GM18526 (cell line): ENCODE data around the gene LRRK2.

Experiments
- POLR2A ChIP-seq: IDR thresholded peaks from 3 replicates; pipeline ENCODE4 v1.6.1; 2011; ENCODE audit not compliant: insufficient read length; ENCODE audit errors: extremely low read depth

Gene LRRK2

DNA sequence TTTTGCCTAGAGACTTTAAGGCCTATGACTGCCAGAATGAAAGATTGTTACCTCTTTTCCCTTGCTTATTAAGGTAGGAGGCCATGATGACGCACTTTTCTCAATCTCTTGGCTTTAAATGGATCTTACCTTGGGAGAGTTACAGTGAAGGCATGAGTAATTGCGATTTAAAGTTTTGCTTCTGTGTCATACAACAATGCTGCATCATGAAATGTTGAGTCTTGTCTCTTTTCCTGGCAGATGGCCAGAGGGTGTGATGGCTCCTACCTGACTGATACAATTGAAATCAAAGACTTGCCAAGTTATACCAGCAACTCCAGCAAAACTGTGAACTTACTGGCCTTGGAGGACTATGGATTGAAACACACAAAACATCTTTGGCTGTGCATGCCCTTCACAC lies 17.2 kb upstream of the LRRK2 start:
- no peak for TF ChIP-seq POLR2A

DNA sequence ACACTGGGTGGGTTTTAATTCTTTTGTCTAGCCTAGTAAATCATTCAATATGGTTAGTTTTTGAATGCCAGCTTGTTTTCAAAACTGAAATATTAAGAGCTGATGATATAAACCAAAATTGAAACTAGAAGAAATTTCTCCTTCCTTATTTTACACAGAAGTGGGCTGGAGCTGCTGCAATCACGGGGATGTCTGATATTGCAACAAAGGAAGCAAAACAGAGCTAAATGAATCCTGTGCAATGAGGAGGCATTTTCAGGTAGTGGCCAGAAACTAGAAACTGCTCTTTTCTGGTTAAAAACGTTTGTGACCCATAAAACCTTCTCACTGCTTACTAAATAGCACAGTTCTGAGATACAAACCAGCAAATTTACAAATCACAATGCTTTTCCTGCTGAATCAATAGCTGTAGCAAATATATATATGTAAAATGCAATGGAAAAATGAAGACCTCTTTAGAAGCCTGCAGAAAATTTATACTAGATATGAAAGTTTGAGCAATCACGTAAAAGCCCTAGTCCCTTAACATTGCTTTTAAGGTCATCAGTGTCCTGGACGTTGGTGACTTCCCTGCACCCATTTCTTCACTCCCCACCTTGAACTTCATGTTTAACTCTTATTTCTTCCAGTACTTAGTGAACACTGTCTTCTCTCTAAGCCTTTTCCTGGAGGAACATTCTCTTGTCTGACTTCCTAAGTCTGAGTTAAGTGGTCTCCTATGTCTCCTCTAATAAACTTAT lies 15.9 kb upstream of the LRRK2 start:
- TF ChIP-seq POLR2A, result no peak

DNA sequence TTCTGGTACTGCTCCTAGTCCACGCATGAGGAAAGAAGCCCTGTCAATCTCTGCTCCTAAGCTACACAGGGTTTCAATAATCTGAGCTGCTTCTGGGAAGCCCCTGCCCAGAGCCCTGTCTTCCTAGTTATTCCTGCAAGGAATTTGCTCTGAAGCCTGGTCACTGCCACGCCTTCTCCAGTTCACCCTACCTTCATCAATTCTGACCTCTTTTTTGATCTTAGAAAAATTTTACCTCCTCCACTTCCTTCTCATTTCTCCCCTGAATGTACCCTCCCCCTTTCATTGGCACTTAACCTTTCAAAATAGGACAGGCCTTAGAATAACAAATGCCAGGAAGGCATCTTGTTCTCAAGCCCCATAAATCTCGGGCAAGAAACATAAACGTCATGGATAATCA lies 14.9 kb upstream of the LRRK2 start:
- TF ChIP-seq POLR2A, result no peak

DNA sequence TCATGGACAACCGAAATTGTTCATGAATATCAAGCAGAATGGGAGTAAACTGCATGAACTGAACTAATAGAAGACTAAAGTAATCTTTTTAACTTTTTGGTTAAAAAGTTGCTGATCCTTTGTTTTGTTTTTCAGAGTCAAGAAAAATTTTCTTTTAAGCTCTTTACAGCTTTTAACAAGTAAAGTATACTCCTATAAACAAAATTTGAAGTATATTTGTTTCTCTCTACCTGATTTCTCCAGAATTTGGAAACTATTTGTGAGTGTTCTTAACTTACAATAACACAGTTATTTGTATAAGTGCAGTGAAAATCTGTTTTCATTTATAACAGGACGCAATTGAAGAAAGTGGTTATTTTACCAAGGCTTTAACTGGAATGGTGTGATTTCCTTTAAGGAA lies 12.2 kb upstream of the LRRK2 start:
- no peak for TF ChIP-seq POLR2A

DNA sequence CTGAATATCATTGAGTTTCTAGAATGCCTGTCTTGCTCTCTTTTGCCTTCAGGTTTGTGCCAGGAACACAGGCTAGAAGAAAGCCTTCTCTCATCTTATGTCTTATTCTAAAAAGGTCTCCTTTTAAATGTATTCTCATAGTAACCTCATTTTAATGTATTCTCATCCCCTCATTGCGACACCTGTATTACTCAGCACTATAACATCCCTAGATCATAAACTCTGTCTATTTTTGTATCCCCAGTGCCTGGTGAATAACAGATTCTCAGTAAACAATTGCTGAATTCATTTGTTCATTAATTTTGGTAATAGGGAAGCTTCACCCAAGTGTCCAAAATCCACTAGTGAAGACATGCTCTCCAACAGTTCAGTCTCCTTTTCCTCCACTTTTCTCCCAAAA lies 8.8 kb upstream of the LRRK2 start:
- no peak for TF ChIP-seq POLR2A

DNA sequence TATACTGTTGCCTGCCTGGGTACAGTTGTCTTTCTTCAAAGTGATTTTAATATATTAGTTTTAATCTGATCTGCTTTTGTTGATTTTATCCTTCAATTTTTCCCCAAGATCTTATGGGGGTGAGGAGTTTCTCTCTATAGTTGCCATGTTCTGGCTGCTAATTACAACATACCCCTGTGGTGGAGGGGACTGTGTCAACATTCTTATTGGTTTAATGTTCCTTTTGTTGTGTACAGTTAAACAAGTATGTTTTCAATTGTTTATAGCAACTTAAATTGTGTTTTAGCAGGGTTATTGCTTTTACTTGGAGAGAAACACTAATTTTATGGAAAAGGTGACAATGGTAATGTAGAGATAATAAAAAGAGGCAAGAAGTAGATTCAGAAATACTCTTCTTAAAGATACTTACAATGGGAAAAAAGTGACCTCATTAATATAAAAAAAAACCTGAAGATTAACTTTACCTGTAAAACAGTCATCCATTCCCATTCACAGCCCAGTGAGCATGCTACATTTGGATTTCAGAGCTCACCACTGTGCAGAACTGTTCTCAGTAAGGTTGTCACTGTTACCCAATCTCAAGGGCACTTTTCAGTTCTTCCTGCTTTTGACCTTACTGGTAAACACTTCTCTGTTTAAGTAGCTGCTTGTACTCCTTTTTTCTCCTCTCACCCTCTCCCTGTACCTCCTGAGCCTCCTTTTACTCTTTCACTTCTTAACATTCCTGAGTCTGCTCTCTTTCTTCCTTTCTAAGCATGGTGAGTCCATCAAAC lies 8.1 kb upstream of the LRRK2 start:
- no peak for TF ChIP-seq POLR2A

DNA sequence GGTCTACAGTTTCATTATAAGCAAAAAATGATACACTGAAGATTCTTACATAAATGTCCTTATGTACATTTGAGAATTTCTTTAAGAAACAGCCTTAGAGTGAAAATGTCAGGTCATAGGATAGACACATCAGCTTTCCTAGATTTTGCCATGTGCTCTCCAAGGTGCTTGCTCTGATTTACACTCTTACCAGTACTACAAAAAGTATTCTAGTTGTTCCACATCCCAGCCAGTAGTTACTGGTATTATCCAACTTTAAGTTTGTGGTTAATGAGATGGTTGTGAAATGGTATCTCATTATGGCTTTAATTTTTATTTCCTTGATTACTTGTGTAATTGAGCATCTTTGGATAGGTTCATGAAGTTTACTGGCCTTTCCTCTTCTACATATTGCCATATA lies 5.0 kb upstream of the LRRK2 start:
- TF ChIP-seq POLR2A, result no peak

DNA sequence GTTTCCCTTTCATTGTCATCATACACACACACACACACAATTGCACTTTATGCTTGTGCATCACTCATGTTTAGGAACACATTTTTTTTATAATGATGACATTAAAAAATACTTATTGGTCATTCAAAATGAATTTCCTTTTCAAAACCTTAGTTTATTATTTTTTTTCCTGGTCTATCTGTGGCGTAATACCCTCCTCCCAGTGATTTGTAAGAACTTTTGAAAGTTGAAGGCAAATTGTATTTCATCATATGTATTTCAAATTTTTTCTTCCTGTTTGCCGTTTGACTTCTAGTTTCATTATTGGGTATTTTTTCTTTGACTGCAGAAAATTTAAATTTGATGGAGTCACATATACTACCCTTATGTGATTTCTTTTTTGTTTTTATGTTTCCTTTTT lies 2.5 kb upstream of the LRRK2 start:
- no peak for TF ChIP-seq POLR2A

DNA sequence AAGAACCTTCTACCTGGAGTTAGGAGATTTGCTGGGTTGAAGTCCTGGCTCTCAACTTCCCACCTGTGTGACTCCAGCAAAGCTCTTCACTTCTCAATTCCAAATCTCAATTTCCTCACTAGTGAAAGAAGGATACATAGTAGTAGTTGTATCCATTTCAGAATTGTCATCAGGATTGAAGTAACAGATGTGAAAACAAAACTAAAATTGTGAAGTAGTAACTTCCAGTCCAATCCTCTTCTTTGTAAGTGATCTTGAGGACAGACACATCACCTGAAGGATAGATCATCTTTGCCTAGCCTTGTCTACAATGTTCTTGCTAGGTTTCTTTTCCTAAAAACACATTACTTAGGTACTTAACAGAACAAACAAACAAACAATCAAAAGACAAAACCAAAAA lies 1.2 kb upstream of the LRRK2 start:
- no peak for TF ChIP-seq POLR2A

DNA sequence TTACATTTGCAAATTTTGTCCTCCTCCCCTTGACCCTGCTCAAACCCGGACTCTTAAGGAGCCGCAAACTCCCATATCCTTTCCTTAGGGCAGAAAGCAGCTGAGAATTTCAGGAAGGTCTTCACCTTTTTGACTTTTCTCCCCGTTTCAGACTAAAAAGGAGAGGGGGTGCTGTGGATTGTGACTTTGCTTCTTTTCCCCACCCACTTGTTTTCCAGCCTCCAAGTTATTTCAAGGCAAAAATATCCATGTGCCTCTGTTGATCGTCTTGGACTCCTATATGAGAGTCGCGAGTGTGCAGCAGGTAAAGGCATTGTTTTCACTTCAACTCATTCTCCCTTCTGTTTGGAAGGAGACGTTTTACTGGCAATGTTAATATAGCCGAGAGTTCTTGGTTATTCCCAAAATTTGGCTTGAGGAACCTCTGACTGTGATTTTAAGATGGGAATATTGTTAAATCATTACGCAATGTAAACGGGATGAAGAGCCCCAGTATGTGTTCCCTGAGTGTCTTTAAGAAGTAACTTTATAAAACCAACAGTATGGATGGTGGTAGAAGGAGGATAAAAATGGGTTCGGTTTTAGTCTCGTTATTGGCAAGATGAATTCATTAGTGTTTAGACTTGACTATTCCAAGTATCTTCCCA lies 663 bp downstream of the LRRK2 start:
- no peak for TF ChIP-seq POLR2A

DNA sequence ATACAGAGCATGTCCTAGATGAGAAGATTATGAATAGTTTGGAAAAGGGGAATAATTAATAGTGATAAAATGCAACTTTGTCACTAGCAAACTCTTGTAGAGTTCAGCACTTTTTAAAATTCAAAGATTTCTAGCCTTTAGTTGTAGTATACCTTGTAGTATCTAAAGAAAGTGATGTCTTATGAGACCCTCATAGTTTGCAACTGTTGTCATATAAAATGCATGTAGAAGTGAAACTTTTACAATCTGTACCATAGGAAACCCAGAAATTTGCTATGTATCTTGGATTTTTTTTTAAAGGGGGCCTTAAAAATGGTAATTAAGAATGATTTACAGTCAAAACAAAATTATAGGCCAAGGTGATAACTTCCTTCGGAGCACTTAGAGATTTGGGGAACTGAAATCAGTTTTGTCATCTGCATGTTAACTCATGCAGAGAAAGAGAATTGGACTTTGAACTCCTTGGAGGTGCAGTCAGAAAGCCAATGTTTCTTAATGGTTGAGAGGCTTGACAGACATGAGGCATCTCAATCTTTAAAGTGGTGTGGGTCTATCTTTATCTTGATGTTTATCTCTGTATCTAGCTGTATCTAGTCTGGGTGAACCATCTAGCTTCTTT lies 1.3 kb downstream of the LRRK2 start:
- no peak for TF ChIP-seq POLR2A

DNA sequence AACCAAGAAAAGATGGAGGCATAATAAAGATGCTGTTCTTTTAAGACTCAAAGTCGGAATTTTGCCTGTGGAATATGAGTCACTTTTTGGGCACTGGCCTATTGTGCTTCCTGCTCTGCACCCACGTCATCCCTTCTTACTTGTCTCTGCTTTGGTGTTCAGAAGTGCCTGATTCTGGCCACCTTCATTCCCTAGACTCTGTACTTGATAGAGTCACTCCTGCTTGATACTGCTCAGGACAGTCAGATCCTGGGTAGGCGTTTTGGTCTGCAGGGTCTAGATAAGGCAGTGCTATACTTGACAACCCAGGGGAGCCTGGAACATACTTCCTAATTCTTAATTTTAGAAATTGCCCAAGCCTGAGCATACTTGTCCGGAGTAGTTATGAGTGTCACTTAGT lies 1.9 kb downstream of the LRRK2 start:
- no peak for TF ChIP-seq POLR2A

DNA sequence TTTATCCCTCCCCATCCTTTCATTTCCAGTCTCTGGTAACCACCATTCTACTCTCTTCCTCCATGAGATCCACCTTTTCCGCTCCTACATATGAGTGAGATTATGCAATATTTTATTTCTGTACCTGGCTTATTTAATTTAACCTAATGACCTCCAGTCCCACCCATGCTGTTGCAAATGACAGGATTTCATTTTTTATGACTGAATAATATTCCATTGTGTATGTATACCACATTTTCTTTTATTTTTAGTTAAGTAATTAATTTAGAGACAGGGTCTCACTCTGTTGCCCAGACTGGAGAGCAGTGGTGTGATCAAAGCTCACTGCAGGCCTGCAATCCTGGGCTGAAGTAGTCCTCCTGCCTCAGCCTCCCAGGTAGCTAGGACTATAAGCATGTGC lies 2.6 kb downstream of the LRRK2 start:
- no peak for TF ChIP-seq POLR2A

DNA sequence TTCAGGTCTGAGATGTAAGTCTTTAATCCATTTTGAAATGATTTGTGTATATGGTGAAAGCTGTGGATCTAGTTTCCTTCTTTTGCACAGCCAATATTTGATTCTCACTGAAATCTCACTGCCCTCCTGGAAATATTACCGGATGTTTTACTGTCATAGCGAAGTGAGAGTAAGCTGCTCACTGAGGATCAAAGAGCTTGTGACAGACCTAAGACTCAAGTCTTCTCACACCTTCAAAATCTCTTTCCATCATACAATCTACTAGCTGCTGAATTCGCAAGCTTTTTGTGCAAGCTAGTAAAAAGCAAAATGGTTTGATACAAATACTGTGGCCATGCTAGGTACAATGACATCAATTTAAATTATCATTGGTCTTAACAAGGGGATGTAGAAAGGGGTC lies 3.9 kb downstream of the LRRK2 start:
- TF ChIP-seq POLR2A, result no peak

DNA sequence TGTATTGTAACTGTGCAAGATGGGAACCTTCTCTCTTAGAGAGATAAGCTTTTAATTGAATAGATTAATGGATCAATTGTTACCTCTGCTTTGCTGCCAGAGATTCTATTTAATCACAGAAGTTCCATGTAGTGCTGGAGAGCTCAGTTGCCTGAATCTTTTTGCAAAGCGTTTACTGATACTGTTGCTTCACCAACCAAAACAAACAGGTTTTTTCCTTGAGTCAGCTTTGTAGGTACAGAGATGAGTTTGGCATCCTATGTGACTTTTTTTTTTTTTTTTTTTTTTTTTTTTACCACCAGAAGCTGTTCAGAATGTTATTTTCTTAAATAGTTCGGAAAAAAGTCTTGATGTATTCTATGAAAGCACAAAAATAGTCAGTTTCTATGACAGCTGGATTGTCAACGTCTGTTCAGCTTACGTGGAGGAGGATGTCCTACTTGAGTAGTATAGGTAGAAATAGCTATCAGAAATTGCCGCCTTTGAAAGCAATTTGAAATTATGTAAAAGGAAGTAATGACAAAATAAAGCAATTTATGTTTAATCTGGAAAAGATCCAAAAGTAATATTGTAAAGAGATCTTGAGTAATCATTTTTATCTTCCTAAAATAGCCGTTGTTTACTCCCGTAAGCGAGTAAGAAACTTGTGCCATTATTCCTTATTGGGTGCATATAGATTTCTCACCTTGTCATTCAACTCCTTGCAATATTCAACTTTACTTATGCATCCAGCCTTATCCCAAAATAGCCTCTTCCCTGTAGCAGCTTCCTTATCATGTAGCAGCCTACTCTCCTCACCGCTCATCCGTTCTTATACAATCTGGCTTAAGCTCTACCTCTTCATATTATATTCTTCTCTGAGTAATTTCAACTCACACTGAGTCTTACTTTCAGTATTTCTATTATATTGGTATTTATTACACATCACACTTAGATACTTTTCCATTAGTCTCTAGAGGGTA lies 5.2 kb downstream of the LRRK2 start:
- no peak for TF ChIP-seq POLR2A
